ENCODE results near the gene EDN1. TPM values are rescaled to one million over a fixed set of nuclear protein-coding genes. Genes with fewer than 3 reads are reported as not detected.

EDN1 gene
- 3.4 and 5.5 TPM in 2 replicates for total RNA-seq

GRCh38 chr6:12289933-12290820 is at the start of gene EDN1:
EDN1 (plus strand) TSS chr6:12290361; CDS start chr6:12290630, 269 bp downstream.

